ENCODE data around the gene CBX6. TPM values are rescaled to one million over a fixed set of nuclear protein-coding genes. Genes with fewer than 3 reads are reported as not detected.

The CBX6 gene
- total and polyA plus RNA-seq, 2 of the 8 experiments (the other 6 are each of a cell fraction or from before 2014, with no cell fraction given): 10.6 to 27.5 TPM

DNA sequence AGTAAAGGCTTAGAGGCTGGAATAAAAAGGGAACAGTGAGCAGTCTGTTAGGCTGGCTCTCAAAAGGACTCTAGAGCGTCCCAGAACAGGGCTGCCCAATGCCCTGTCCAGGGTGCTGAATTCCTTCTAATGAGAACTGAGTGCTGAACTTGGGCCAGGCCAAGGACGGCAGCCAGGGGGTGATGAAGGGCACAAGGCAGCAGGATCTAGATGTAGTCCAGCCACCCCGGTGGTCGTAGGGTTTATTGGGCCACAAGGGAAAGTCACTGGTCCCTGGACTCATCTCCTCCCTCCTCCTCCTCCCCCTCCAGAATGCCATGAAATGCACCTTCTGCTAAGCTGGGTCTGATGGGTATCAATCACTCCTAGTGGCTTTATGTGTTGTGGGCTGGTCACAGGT lies 47.4 kb downstream of the CBX6 start (continued):
- no peak; a peak in 1 of 4 replicates for TF ChIP-seq HDAC2 (IDR thresholded peaks at IDR 0.05; ENCODE audit: borderline replicate concordance in 1 of 2, low read depth in 2 of 2, low read length in 2 of 2)
- TF ChIP-seq EZH2 (IDR thresholded peaks at IDR 0.05; ENCODE audit: low read depth, low read length, severe bottlenecking): no peak
